GM19025 (cell line): Measurements from ENCODE around the gene PALMD.

ENCODE experiments used
- ATAC-seq: cut with Tn5 transposase; IDR thresholded peaks from one replicate; pipeline ENCODE4 v1.9.1; 2021; ENCODE audit warnings: mild to moderate bottlenecking, low read depth, moderate library complexity; ENCODE audit not compliant: unreplicated experiment

PALMD gene

GRCh38 chr1:99657213-99658030 is 11.5 kb downstream of the PALMD start:
- ATAC-seq: no peak

- ATAC-seq: no peak
These were observed 12.0 kb downstream of the PALMD start for GRCh38 chr1:99658031-99658290.

- ATAC-seq: no peak
These were observed 13.9 kb downstream of the PALMD start for GRCh38 chr1:99659755-99660210.

- no peak for ATAC-seq
These were observed 14.6 kb downstream of the PALMD start for GRCh38 chr1:99660496-99660895.

- ATAC-seq: no peak
These were observed 15.9 kb downstream of the PALMD start for GRCh38 chr1:99661780-99662179.

GRCh38 chr1:99662539-99663080 is 16.7 kb downstream of the PALMD start:
- ATAC-seq: no peak

GRCh38 chr1:99663501-99663900 is 17.6 kb downstream of the PALMD start:
- no peak for ATAC-seq

GRCh38 chr1:99665212-99665611 is 19.3 kb downstream of the PALMD start:
- no peak for ATAC-seq

- no peak for ATAC-seq
These were observed 23.5 kb downstream of the PALMD start for GRCh38 chr1:99669376-99669775.

- ATAC-seq: no peak
These were observed 23.9 kb downstream of the PALMD start for GRCh38 chr1:99669821-99670220.

- no peak for ATAC-seq
These were observed 24.7 kb downstream of the PALMD start for GRCh38 chr1:99670583-99670982.

- ATAC-seq: no peak
These were observed 26.1 kb downstream of the PALMD start for GRCh38 chr1:99672038-99672437.

GRCh38 chr1:99672530-99673213 is 26.8 kb downstream of the PALMD start:
- ATAC-seq: no peak

GRCh38 chr1:99673315-99673714 is 27.4 kb downstream of the PALMD start:
- no peak for ATAC-seq

- ATAC-seq: no peak
These were observed 28.5 kb downstream of the PALMD start for GRCh38 chr1:99674115-99675064.

- ATAC-seq: no peak
These were observed 29.4 kb downstream of the PALMD start for GRCh38 chr1:99675292-99675691.

GRCh38 chr1:99675994-99676393 is 30.1 kb downstream of the PALMD start:
- ATAC-seq: no peak

- no peak for ATAC-seq
These were observed 31.0 kb downstream of the PALMD start for GRCh38 chr1:99676876-99677275.

- ATAC-seq: no peak
These were observed 31.5 kb downstream of the PALMD start for GRCh38 chr1:99677416-99677815.

- ATAC-seq: no peak
These were observed 34.4 kb downstream of the PALMD start for GRCh38 chr1:99680270-99680669.

- no peak for ATAC-seq
These were observed 35.7 kb downstream of the PALMD start for GRCh38 chr1:99681583-99681982.
